Pulmonary artery endothelial cell (primary cell): Measurements from ENCODE around the gene URAD. TPM values are rescaled to one million over a fixed set of nuclear protein-coding genes. Genes with fewer than 3 reads are reported as not detected.

ENCODE experiments used
- DNase-seq: peaks from one replicate; pipeline ENCODE4 v3.0.0-alpha.2; 2011; ENCODE audit warnings: low read depth, low spot score
- total RNA-seq: library from RNA; depleted of rRNA; stranded (reverse); fragments of >200 nt; gene quantifications from 2 replicates; pipeline ENCODE4 v1.2.3, GENCODE V29; 2014

URAD gene
- total RNA-seq, 1 donor from 2014 or later = not detected

DNA sequence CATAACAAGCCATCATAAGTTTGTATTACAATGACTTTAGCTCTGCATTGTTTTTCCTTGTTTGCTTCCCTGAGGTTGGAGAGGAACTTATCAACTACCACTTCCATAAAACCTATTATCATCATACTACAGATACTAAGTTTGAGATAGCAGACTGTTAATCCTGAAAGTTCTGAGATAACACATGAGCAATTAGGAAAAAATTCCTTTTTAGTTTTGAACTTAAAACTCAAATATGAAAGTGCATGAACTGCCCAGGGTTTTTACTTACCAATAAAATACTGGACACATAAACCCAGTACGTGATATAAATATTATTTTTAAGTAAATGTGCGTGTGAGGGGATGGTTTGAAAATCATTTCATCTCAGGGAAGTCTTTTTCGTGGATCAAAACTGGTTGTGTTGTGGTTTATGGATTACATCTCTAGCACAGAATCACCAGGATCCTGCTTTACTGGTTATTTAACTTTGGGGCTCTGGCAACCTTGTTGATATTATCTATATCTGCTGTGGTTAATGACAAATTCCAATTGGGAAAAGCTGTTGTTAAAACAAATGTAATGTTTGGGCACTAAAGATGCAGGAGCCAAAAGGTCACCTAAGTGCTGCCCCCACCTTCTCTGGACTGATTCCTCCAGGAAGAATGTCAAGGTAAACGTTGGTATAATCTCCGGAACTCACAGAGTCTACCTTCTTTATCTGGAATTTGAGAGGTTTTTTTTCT is 31.8 kb downstream of the URAD start:
- no peak for DNase-seq

DNA sequence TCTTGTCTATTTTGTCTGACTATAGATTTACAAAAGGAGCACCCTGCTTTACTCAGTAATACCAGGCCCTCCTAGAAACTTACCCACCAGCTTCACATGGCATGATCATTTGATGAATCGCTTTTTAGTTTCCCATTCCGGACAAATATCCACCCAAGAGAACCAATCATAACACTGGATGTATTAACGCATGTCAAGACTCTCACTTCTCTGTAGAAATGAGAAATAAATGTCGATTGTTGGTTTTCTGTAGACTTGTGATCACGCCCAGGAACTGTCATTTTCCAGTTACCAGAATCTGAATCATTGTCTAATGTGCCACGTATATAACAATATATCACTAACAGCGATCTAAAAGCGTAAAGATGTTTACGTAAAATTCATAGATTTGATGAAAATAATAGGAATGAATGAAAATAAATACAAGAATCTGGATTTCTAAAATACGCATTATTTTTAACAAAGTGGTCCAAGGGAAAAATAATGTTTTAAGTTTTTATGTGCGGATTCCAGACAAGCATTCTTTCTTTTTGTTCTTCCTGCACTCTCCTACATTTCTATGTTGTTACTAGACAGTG is 33.4 kb downstream of the URAD start:
- DNase-seq = no peak

DNA sequence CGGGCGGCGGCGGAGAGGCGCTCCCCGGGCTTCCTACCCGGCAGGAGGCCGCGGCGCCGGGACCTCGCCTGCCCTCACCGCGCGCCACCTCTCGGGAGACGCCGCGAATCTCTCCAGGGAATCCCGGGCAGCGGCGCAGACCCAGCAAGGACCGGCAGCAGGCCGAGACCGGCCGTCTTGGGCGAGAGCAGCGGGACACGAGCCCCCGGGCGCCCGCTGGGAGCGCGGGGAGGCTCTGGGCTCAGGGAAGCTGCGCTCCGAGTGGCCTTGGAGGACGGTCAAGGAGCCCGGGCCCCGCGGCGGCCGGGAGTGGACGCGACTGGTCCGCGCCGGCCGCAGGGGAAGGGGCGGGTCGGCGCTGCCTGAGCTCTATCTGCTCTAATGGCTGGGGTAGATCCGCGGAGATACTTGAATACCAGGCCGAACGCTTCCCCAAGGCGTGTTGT is 34.1 kb downstream of the URAD start:
- no peak for DNase-seq

DNA sequence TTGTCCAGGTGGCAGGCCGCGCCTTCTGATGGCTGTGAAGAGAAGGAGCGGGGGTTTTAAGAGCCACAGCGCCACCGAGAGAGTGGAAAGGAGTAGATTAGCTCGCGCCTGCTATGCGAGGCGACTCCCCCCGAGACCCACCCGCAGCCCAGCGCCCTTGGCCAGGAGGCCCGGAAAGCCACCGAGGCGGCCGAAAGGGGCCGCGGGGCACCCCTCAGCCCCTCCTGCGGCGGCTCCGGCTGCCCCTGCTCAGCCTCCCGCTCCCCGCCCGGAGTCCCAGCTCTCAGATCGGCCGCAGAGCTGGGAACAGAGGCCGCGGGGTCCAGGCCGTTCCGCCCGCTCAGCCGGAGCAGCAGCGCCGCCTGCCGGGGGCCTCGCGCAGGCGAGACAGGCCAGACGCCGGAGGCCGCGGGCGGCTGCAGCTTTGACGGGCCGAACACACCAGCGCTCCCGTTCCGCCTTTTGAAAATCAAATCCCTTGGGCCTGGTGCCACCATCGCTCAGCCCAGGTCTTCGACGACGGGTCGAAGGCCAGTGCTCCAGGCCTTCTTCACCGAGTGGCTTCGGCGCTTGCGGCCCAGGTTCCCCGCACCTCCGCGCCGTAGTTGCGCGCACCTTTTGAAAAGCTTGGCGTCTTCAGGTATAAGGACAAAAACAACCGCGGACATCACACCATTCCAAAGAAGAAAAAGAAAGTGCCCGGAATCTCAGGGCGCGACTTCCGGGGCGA is 34.7 kb downstream of the URAD start:
- DNase-seq = peak; percentile 13

DNA sequence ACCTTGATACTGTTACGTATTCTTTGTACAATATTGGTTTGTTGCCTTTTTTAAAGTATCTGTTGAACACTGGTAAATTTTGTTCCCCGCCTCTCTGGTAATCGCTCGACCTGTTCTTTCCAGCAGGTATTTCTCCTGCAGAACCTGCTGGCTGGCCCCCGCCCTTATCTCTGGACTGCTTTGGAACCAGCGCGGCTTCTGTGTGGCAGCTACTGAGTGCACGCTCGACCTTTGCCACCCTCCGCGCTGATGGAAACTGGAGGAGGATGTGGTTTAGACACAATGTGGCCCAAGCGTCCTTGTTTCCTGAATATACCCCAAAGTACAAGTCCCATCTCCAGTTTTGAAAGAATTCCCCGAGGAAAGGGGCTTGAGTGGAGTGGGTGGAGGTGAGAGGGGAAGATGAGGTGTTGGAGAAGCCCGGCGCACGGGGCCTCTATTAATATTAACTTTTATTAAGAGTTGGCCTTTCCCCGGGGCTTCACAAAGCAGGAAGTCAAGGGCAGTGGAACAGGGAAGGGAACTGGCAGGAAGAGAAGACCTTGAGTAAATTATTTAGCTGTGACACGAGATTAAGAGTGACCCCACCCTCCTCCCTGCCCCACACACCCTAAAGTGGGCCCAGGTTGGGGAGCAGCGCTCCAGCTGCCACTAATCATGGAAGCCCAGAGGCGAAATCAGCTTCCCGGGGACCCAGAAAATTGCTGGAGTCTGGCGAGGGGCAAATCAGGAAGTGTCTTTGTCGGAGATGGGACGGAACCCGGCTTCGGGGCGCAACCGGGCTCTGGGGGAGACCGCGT is 35.4 kb downstream of the URAD start:
- no peak for DNase-seq

DNA sequence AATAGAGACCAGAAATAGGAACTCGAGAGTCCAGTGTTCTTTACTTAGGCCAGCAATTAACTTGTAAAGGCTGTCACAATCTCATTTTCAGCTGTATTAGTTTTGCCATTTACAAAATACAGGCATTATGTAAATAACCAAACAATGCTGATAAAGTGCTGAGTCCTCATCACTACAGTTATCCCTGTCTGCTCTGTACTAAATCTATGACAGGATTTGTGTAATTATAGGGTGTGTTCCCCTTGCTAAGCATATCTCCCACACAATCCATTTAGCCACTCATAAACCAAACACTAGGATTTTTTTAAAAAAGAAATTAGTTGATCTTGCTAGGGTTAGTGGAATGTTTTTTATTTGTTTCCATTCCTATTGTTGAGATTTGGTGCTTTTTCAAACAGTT is 45.5 kb downstream of the URAD start:
- DNase-seq = no peak

DNA sequence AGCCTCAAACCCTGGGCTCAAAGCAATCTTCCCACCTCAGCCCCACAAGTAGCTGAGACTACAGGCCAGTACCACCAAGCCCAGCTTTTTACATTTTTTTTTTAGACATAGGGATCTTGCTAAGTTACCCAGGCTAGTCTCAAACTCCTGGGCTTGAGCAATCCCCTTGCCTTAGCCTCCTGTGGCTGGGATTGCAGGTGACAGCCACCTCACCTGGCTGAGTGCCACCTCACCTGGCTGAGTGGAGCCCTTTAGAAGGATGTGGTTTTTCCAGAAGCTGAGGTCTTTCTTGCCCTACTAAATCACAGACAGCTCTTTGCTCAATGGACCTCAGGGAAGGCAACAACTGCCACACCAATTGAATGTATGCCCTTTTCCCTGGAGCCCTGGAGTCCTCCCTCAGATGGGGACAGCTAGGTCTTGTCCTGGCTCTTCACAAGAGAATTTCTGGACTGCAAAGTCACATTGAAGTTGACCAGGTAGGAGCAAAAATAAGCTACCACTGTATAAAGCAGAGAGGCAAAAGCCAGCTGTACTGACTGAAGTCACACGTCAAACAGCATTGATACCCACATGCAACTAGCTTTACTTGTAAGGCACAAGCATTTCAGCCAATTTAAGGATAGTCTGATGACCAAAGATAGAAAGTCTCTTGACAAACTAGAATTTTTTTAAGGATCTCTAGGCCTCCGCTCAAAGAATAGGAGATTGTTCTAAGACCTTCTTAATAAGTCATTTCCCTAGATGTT is 54.7 kb downstream of the URAD start:
- no peak for DNase-seq

DNA sequence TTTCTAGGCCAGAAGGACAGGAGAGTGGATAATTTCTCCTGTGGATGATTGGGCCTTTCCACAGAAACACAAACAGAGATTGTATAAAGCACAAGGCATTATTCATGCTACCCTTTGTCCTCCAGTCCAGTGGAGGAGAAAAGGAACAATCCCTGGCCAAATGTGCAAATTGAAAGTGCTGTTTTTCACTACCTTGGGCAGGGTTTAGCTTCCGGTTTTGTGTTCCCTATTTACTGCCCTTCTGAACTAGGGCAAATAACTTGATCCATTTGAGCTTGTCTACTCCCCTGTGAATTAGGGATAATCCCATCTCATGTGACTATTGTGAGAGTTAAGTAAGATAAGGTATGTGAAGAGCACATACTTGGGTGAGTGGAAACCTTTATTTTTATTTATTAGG is 55.4 kb downstream of the URAD start:
- no peak for DNase-seq

DNA sequence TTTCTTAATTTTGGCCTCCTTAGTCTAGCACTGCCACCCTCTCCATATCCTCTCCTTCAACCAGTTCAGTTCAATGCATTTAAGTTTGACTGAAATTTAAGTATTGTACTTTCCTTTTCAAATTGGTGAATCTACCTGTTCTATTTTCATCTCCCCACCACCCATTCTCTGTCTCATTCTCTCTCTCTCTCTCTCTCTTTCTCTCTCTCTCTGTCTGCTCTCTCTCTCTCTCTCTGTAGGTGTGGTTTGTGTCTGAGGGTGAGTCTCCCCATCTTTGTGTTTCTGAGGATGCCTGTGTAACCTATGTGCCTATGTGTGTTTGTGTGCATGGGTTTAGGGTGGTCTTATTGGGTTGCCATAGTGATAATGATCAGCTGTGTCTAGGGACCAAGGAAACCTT is 58.6 kb downstream of the URAD start:
- DNase-seq = no peak

DNA sequence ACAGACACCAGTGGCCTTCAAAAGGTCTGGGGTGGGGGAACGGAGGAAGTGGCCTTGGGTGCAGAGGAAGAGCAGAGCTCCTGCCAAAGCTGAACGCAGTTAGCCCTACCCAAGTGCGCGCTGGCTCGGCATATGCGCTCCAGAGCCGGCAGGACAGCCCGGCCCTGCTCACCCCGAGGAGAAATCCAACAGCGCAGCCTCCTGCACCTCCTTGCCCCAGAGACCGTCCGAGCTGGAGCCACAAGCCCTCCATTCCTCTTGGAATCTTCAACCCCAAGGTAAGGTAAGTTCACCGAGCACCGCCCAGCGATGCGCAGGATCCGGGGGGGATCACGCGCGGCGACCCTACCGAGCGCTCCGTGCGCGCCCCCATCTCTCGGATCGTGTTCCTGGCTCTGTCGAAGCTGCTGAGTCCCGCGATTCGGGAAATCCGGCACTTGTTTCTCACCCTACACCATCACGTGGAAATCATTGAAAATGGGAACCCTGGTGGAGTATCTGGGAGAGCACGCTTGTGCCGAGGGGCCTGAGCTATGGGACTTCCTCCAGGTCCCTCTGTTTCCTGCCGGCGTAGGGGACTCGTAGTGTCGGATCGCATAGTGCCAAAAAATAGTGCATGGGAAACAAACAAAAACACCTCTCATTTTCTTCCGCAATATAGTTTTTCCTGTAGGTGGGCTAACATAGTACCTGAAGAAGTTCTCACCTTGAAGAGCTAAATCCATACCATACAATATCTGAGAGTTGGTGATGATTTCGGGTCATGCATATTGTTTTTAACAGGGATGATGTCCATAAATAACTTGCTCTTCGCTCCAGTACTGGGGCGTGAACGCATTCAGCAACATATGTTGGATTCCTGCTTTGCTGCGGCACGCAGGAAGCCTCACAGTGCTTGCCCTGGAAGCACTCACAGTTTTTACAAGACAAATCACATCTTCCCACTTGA is 59.4 kb downstream of the URAD start:
- no peak for DNase-seq

DNA sequence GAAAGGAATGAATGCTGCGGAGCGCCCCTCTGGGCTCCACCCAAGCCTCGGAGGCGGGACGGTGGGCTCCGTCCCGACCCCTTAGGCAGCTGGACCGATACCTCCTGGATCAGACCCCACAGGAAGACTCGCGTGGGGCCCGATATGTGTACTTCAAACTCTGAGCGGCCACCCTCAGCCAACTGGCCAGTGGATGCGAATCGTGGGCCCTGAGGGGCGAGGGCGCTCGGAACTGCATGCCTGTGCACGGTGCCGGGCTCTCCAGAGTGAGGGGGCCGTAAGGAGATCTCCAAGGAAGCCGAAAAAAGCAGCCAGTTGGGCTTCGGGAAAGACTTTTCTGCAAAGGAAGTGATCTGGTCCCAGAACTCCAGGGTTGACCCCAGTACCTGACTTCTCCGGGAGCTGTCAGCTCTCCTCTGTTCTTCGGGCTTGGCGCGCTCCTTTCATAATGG is 60.1 kb downstream of the URAD start:
- no peak for DNase-seq

Other genes starting within 250 kb of the URAD start
- gene GSX1, start 196.2 kb downstream of the URAD start, total RNA-seq = not detected in 2 replicates
- not detected in 2 replicates for gene PDX1, start 68.7 kb downstream of the URAD start, total RNA-seq
- not detected in 2 replicates for gene CDX2, start 19.4 kb downstream of the URAD start, total RNA-seq
- gene FLT3, start 111.9 kb upstream of the URAD start, total RNA-seq = 0.04 TPM in 1 of 2 replicates, not detected in the other
- gene PAN3, start 149.9 kb upstream of the URAD start, total RNA-seq = 17.3 and 19.0 TPM in 2 replicates